Osteoblast (primary cell): ENCODE measurements around the gene TBX6. TPM values are rescaled to one million over a fixed set of nuclear protein-coding genes. Genes with fewer than 3 reads are reported as not detected.

Experiments used
- DNase-seq: peaks from one replicate; pipeline ENCODE4 v3.0.0; 2011; ENCODE audit warnings: low spot score, mixed read lengths; ENCODE audit not compliant: insufficient read length; ENCODE audit errors: missing footprints
- H2AFZ ChIP-seq: 2 replicates; pipeline ENCODE4 v1.6.0; 2011; ENCODE audit warnings: mild to moderate bottlenecking, low read length
- H3K27ac ChIP-seq: 2 replicates; pipeline ENCODE4 v1.5.1; 2011; ENCODE audit warnings: mild to moderate bottlenecking, low read depth, low read length, moderate library complexity
- H3K27me3 ChIP-seq: 2 replicates; pipeline ENCODE4 v1.6.0; 2012; ENCODE audit warnings: mild to moderate bottlenecking, control low read depth, inconsistent platforms, low read length, moderate library complexity; ENCODE audit not compliant: insufficient read depth
- H3K36me3 ChIP-seq: 2 replicates; pipeline ENCODE4 v1.5.1; 2011; ENCODE audit warnings: mild to moderate bottlenecking, low read length, control low read depth, moderate library complexity; ENCODE audit not compliant: insufficient read depth
- H3K4me1 ChIP-seq: 2 replicates; pipeline ENCODE4 v1.5.1; 2011; ENCODE audit warnings: mild to moderate bottlenecking, low read length, control low read depth, moderate library complexity; ENCODE audit not compliant: insufficient read depth
- H3K4me2 ChIP-seq: 2 replicates; pipeline ENCODE4 v1.6.0; 2011; ENCODE audit warnings: mild to moderate bottlenecking, low read length; ENCODE audit not compliant: insufficient read depth
- H3K4me3 ChIP-seq: fragments of 200-600 bp; sonication (generic); 3 replicates; pipeline ENCODE4 v1.5.1; 2012; ENCODE audit warnings: mild to moderate bottlenecking, low read length, inconsistent platforms; ENCODE audit not compliant: insufficient read depth
- H3K79me2 ChIP-seq: 2 replicates; pipeline ENCODE4 v1.6.0; 2012; ENCODE audit warnings: mild to moderate bottlenecking, low read length, control low read depth, inconsistent platforms; ENCODE audit not compliant: insufficient read depth
- H3K9me3 ChIP-seq: 2 replicates; pipeline ENCODE4 v1.5.1; 2011; ENCODE audit warnings: low read depth, low read length, control low read depth
- H4K20me1 ChIP-seq: 2 replicates; pipeline ENCODE4 v1.6.0; 2012; ENCODE audit warnings: mild to moderate bottlenecking, low read length, control low read depth; ENCODE audit not compliant: insufficient read depth
- total RNA-seq: library from RNA; depleted of rRNA; stranded (reverse); fragments of >200 nt; gene quantifications from 2 replicates; pipeline ENCODE4 v1.2.3, GENCODE V29; 2012
- TF ChIP-seq, protein P1 (sequence below): IDR thresholded peaks from 2 replicates; pipeline ENCODE4 v1.5.1; 2011; ENCODE audit warnings: mild to moderate bottlenecking, low read depth, low read length, moderate library complexity; ENCODE audit errors: extremely low read depth

TBX6 gene
- total RNA-seq, 1 donor: 0.36 TPM

DNA sequence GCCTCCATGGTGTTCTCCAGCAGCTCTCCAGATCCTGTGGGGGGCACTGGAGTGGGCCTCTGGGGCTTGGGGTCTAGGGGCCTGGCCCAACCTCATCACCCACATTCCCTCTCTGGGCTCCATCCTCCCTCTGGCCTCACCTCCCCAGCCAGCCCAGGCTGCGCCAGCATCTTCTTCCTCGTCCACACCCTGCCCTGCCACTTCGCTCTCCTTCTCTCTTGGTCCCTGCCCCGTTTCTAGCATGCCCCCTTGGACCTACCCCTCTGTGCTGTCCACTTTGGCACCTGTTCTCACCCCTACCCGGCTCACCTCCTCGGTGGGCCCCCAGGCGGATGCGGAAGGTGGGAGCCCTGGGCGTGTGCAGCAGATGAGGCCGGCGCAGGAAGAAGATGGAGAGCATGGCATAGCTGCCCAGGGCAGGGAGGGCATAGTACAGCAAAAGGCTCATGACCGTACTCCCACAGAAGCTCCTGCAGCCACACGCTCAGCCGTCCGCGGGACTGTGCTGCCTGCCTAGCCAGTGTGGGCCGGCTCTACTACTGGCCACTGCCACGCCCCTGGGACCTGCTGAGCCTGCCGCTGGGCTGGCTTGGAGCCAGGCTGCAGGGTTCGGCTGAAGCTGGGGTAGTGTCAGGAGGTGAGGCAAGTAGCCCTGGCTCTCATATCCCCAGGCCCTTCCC is 21.4 kb upstream of the TBX6 start, which contains the start of gene GDPD3:
Gene GDPD3 (minus strand): TSS at position 507 of the 680 bp plus-strand sequence. CDS start 59 bp downstream, at position 448.
- Histone ChIP-seq H3K4me3 (no peak within 1 kb of the TSS), H3K27me3 (no peaks in the 10 kb centered on the region), H3K27ac (no peak within 1 kb of the TSS), H2AFZ (no peak within 1 kb of the TSS), H3K4me2 (no peak within 1 kb of the TSS), H4K20me1 (peaks cover 4% of the 10 kb centered on the region), H3K36me3 (peaks cover 50% of the 10 kb centered on the region), H3K79me2 (no peaks in the 10 kb centered on the region), H3K9me3 (no peaks in the 10 kb centered on the region), H3K4me1 (peaks cover 6% of the 10 kb centered on the region)
- DNase-seq: peak; percentile 86
- TF ChIP-seq, protein P1, sequence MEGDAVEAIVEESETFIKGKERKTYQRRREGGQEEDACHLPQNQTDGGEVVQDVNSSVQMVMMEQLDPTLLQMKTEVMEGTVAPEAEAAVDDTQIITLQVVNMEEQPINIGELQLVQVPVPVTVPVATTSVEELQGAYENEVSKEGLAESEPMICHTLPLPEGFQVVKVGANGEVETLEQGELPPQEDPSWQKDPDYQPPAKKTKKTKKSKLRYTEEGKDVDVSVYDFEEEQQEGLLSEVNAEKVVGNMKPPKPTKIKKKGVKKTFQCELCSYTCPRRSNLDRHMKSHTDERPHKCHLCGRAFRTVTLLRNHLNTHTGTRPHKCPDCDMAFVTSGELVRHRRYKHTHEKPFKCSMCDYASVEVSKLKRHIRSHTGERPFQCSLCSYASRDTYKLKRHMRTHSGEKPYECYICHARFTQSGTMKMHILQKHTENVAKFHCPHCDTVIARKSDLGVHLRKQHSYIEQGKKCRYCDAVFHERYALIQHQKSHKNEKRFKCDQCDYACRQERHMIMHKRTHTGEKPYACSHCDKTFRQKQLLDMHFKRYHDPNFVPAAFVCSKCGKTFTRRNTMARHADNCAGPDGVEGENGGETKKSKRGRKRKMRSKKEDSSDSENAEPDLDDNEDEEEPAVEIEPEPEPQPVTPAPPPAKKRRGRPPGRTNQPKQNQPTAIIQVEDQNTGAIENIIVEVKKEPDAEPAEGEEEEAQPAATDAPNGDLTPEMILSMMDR: no peak

DNA sequence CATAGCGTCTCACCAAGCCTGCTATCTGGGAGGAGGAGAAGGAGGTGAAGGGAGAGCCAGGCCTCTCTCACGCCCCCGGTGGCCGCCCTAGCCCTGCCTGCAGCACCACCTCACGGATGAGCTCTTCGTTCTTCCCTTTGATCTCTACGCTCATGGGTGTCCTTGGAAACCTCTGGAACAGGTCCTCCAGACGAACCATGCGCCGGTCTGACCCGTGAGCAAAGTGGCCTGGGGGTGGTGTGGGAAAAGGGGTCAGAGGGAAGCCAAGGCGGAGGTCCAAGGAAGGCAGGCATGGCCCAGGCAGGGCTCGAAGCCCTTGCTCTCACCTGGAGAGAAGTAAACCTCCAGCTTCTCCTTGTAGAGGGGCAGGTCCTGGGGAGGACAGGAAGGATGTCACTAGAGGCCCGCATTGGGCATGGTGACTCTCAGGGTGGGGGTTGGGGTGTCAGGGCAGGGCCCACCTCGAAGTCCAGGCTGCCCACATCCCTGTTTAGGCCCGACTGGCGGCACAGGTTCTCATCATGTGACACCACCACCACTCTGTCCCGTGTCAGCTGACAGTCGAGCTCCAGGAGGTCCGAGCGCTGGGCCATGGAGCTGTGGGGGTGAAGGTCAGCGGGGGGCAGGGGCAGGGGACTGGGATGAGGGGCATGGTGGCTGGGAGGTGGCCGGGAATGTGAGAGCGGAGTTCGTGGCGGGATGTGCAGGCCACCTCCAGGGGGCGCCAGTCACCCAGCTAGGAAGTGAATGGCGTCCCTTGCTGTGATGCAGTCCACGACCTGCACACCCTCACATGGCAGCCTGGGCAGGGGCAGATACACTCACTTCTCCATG is 20.7 kb upstream of the TBX6 start:
- Histone ChIP-seq H4K20me1 (peaks cover 4% of the 10 kb centered on the region), H3K4me1 (peaks cover 6% of the 10 kb centered on the region), H3K9me3 (no peaks in the 10 kb centered on the region), H3K36me3 (peaks cover 48% of the 10 kb centered on the region), H2AFZ (no peak overlapping the region), H3K27me3 (no peaks in the 10 kb centered on the region), H3K4me2 (no peak overlapping the region), H3K79me2 (no peaks in the 10 kb centered on the region), H3K4me3 (no peak overlapping the region), H3K27ac (no peak overlapping the region)
- TF ChIP-seq, protein P1: peak; percentile 61
- DNase-seq: peak; percentile 96

DNA sequence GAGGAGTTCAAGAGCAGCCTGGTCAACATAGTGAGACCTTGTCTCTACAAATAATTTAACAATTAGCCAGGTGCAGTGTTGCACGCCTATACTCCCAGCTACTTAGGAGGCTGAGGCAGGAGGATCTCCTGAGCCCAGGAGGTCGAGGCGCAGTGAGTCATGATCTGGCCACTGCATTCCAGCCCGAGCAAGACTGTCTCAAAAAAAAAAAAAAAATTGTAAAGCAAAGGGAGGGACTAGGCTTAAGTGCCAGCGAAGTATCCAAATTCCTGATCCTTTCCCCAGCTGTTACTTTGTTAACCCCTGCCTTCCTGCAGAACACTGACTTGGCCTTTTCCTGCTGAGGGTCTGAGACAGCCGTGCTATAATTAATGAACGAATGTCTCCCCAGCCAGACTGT is 18.9 kb upstream of the TBX6 start:
- H3K36me3 ChIP-seq: peaks cover 48% of the 10 kb centered on the region
- H3K4me2 ChIP-seq: no peak overlapping the region
- H2AFZ ChIP-seq: no peak overlapping the region
- TF ChIP-seq, protein P1: no peak
- no peaks in the 10 kb centered on the region for H3K27me3 ChIP-seq
- H3K4me1 ChIP-seq: peaks cover 6% of the 10 kb centered on the region
- H3K4me3 ChIP-seq: no peak overlapping the region
- no peaks in the 10 kb centered on the region for H3K9me3 ChIP-seq
- DNase-seq: no peak
- no peak overlapping the region for H3K27ac ChIP-seq
- H4K20me1 ChIP-seq: no peaks in the 10 kb centered on the region
- no peaks in the 10 kb centered on the region for H3K79me2 ChIP-seq
